ENCODE data around the gene MIR17HG. TPM values are rescaled to one million over a fixed set of nuclear protein-coding genes. Genes with fewer than 3 reads are reported as not detected.
A peak's percentile ranks its signal among the peaks of the same experiment; 100 is the strongest.

Gene MIR17HG
- polyA plus RNA-seq, 3 donors, result 0.05 to 1.3 (median 0.30) TPM

DNA sequence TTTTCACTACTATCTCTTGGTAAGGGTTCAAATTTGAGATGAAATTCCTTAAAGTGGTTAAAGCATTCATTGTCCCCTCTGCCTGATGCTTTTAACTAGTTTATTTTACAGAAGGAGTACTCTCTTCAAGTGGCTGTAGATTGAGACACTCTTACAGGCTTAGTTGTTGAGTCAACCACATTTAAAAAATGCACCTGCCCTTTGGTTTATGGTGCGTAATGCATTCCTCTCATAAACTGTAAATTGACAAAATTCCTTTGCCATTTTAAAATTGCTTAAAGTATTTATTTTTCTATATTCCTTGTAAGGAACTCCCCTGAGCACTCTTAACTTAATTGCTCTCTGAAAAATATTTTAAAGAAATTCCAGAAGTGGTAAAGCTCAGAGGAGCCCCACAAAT, 50.1 kb downstream of the MIR17HG start:
- WGBS (ENCODE audit: insufficient coverage), result no CpG with 5 or more reads among the region's 1 CpG
- Histone ChIP-seq H4K20me1 (ENCODE audit: insufficient read depth, low read length) (no peaks in the 10 kb centered on the region), H3K9me3 (replicated peaks in 1 of 2; ENCODE audit: control insufficient read depth in 1 of 2, insufficient read depth in 1 of 2, low read length in 2 of 2) (peaks cover 0 to 5% of the 10 kb centered on the region in 2 donors), H3K9ac (ENCODE audit: insufficient read depth, low read length, poor library complexity, severe bottlenecking) (no peak overlapping the region), H3K36me3 (replicated peaks in 1 of 2; ENCODE audit: control insufficient read depth in 1 of 2, insufficient read depth in 2 of 2, low read length in 2 of 2) (no peaks in the 10 kb centered on the region), H3K27me3 (ENCODE audit: control insufficient read depth in 2 of 2, insufficient read depth in 2 of 2, low read length in 2 of 2) (peaks cover 42 to 55% of the 10 kb centered on the region in 2 donors), H3K4me3 (replicated peaks in 1 of 3; ENCODE audit: low read depth in 2 of 3, low read length in 3 of 3) (no peak overlapping the region), H3K4me2 (replicated peaks; ENCODE audit: extremely low read depth, low read length, poor library complexity, severe bottlenecking) (no peak overlapping the region), H3K4me1 (ENCODE audit: control insufficient read depth in 1 of 2, insufficient read depth in 2 of 2, low read length in 2 of 2) (peaks cover 12 to 19% of the 10 kb centered on the region in 2 donors), H2AFZ (ENCODE audit: insufficient read depth, low read depth, low read length, poor library complexity, severe bottlenecking) (no peak overlapping the region), H3K79me2 (ENCODE audit: insufficient read depth, low read length) (no peaks in the 10 kb centered on the region), H3K27ac (ENCODE audit: low read depth in 1 of 2, low read length in 2 of 2) (no peak overlapping the region)
- peaks cover 21% of the 10 kb centered on the region for H3K4me1 Mint-ChIP-seq
- intact Hi-C loops (cut with micrococcal nuclease), result no loop called here
- H3K4me3 Mint-ChIP-seq, result no peak overlapping the region
- H3K9me3 Mint-ChIP-seq, result peaks cover 0 to 9% (median 4%) of the 10 kb centered on the region in 7 donors
- H3K27ac Mint-ChIP-seq, result no peak overlapping the region
- TF ChIP-seq, protein P1, sequence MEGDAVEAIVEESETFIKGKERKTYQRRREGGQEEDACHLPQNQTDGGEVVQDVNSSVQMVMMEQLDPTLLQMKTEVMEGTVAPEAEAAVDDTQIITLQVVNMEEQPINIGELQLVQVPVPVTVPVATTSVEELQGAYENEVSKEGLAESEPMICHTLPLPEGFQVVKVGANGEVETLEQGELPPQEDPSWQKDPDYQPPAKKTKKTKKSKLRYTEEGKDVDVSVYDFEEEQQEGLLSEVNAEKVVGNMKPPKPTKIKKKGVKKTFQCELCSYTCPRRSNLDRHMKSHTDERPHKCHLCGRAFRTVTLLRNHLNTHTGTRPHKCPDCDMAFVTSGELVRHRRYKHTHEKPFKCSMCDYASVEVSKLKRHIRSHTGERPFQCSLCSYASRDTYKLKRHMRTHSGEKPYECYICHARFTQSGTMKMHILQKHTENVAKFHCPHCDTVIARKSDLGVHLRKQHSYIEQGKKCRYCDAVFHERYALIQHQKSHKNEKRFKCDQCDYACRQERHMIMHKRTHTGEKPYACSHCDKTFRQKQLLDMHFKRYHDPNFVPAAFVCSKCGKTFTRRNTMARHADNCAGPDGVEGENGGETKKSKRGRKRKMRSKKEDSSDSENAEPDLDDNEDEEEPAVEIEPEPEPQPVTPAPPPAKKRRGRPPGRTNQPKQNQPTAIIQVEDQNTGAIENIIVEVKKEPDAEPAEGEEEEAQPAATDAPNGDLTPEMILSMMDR (IDR thresholded peaks at IDR 0.05), result no peak
- no peaks in the 10 kb centered on the region for H3K36me3 Mint-ChIP-seq
- no peak for DNase-seq
- peaks cover 45 to 64% (median 53%) of the 10 kb centered on the region in 3 donors for H3K27me3 Mint-ChIP-seq (ENCODE audit: low read depth in 3 of 3)

DNA sequence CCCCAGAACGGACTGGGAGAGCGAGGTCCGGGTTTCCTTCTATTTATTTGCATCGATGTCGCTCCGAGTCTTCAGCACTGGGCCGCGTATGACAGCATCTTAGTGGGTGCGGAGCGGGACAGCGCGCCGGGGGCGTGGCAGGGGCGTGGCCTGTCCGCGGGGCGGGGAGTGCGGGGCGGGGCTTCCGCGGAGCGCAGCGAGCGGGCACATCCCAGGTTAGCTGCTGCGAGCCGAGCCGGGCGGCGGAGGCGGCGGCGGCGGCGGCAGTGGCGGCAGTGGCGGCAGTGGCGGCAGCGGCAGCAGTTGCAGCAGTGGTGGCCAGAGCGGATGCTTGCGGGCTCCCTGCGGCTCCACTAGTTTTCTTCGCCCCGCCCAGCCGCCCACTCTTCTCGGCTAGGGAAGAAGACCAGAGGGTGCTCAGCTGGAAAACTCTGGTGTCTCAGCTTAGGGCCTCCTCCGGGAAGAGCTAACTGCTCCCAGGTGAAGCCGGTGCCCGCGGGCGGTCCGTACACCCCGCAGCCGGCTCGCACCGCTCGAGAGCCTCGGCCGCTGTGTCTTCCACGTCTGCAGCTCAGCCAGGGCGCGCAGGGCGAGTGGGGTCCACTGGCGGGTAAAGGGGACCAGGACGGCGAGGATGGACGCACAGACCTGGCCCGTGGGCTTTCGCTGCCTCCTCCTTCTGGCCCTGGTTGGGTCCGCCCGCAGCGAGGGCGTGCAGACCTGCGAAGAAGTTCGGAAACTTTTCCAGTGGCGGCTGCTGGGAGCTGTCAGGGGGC, 51.1 kb downstream of the MIR17HG start, which contains the start of gene GPC5:
Gene GPC5, plus strand, starts transcription at position 209 of the 776 bp plus-strand sequence.
- H3K9me3 Mint-ChIP-seq, result peaks cover 0 to 9% (median 4%) of the 10 kb centered on the region in 7 donors
- peak within 1 kb of the TSS; percentile 32 to 73 (median 33) for H3K4me3 ChIP-seq (replicated peaks in 1 of 3; ENCODE audit: low read depth in 2 of 3, low read length in 3 of 3)
- peaks cover 0 to 5% of the 10 kb centered on the region in 2 donors for H3K9me3 ChIP-seq (replicated peaks in 1 of 2; ENCODE audit: control insufficient read depth in 1 of 2, insufficient read depth in 1 of 2, low read length in 2 of 2)
- under 1% methylated on average over 74 of the region's 76 CpGs for WGBS (ENCODE audit: insufficient coverage)
- TF ChIP-seq, protein P1 (IDR thresholded peaks at IDR 0.05), result no peak
- peaks cover 42 to 55% of the 10 kb centered on the region in 2 donors for H3K27me3 ChIP-seq (ENCODE audit: control insufficient read depth in 2 of 2, insufficient read depth in 2 of 2, low read length in 2 of 2)
- H4K20me1 ChIP-seq (ENCODE audit: insufficient read depth, low read length), result no peaks in the 10 kb centered on the region
- H3K27ac Mint-ChIP-seq, result peak within 1 kb of the TSS in 2 of 7 donors; percentile 3 to 79
- H3K27ac ChIP-seq (ENCODE audit: low read depth in 1 of 2, low read length in 2 of 2), result no peak within 1 kb of the TSS
- no peaks in the 10 kb centered on the region for H3K36me3 Mint-ChIP-seq
- H3K4me1 ChIP-seq (ENCODE audit: control insufficient read depth in 1 of 2, insufficient read depth in 2 of 2, low read length in 2 of 2), result peaks cover 12 to 19% of the 10 kb centered on the region in 2 donors
- peaks cover 21% of the 10 kb centered on the region for H3K4me1 Mint-ChIP-seq
- peak; percentile 56 to 74 (median 61) for DNase-seq
- H2AFZ ChIP-seq (ENCODE audit: insufficient read depth, low read depth, low read length, poor library complexity, severe bottlenecking), result peak within 1 kb of the TSS; percentile 78
- H3K4me3 Mint-ChIP-seq, result peak within 1 kb of the TSS; percentile 72 to 89
- peak within 1 kb of the TSS; percentile 53 for H3K9ac ChIP-seq (ENCODE audit: insufficient read depth, low read length, poor library complexity, severe bottlenecking)
- H3K27me3 Mint-ChIP-seq (ENCODE audit: low read depth in 3 of 3), result peaks cover 45 to 64% (median 56%) of the 10 kb centered on the region in 3 donors
- H3K79me2 ChIP-seq (ENCODE audit: insufficient read depth, low read length), result no peaks in the 10 kb centered on the region
- H3K4me2 ChIP-seq (replicated peaks; ENCODE audit: extremely low read depth, low read length, poor library complexity, severe bottlenecking), result peak within 1 kb of the TSS; percentile 87
- H3K36me3 ChIP-seq (replicated peaks in 1 of 2; ENCODE audit: control insufficient read depth in 1 of 2, insufficient read depth in 2 of 2, low read length in 2 of 2), result no peaks in the 10 kb centered on the region
- intact Hi-C loops (cut with micrococcal nuclease), result no loop called here

Measured in CD14-positive monocyte (primary cell).